GM23338 (cell line): Measurements from ENCODE around the gene IGSF21. TPM values are rescaled to one million over a fixed set of nuclear protein-coding genes. Genes with fewer than 3 reads are reported as not detected.
A peak's percentile ranks its signal among the peaks of the same experiment; 100 is the strongest.

Experiments
- ATAC-seq: fragments of 200-7000 bp; cut with Tn5 transposase; 3 replicates; pipeline ENCODE4 v1.9.1; 2020
- DNase-seq: peaks from one replicate; pipeline ENCODE4 v3.0.0-alpha.2; 2015; ENCODE audit warnings: low spot score
- H2AFZ ChIP-seq: fragments of 200-600 bp; sonication (generic); 2 replicates; pipeline ENCODE4 v1.8.0; 2016; ENCODE audit warnings: antibody characterized with exemption, mild to moderate bottlenecking, moderate library complexity
- H3F3A ChIP-seq: fragments of 200-600 bp; sonication (generic); replicated peaks from 2 replicates; pipeline ENCODE4 v1.8.0; 2017; ENCODE audit warnings: antibody characterized with exemption, mixed run types, low read depth
- H3K27ac ChIP-seq: fragments of 200-600 bp; sonication (generic); 2 replicates; pipeline ENCODE4 v1.6.1; 2016; ENCODE audit warnings: low read depth
- H3K27me3 ChIP-seq: fragments of 200-600 bp; sonication (generic); 2 replicates; pipeline ENCODE4 v1.8.0; 2016; ENCODE audit warnings: mild to moderate bottlenecking, mixed run types, moderate library complexity; ENCODE audit not compliant: insufficient read depth
- H3K36me3 ChIP-seq: fragments of 200-600 bp; sonication (generic); 2 replicates; pipeline ENCODE4 v1.8.0; 2016; ENCODE audit warnings: mild to moderate bottlenecking; ENCODE audit not compliant: insufficient read depth
- H3K4me1 ChIP-seq: fragments of 200-600 bp; sonication (generic); 2 replicates; pipeline ENCODE4 v1.8.0; 2016; ENCODE audit warnings: mild to moderate bottlenecking, moderate library complexity; ENCODE audit not compliant: insufficient read depth
- H3K4me2 ChIP-seq: fragments of 200-600 bp; sonication (generic); 2 replicates; pipeline ENCODE4 v1.7.1; 2017; ENCODE audit warnings: mixed run types
- H3K4me3 ChIP-seq: fragments of 200-600 bp; sonication (generic); 2 replicates; pipeline ENCODE4 v1.6.1; 2016; ENCODE audit warnings: mixed run types
- H3K79me2 ChIP-seq: fragments of 200-600 bp; sonication (generic); replicated peaks from 2 replicates; pipeline ENCODE4 v1.8.0; 2017; ENCODE audit warnings: mild to moderate bottlenecking; ENCODE audit not compliant: insufficient read depth
- H3K9me2 ChIP-seq: fragments of 200-600 bp; sonication (generic); 2 replicates; pipeline ENCODE4 v1.8.0; 2017; ENCODE audit not compliant: insufficient read depth
- H4K20me1 ChIP-seq: fragments of 200-600 bp; sonication (generic); replicated peaks from 2 replicates; pipeline ENCODE4 v1.8.0; 2017; ENCODE audit warnings: mild to moderate bottlenecking; ENCODE audit not compliant: insufficient read depth
- H3K27ac Mint-ChIP-seq: 2 replicates; pipeline ENCODE4 v1.8.0; 2020; ENCODE audit warnings: inconsistent platforms, mild to moderate bottlenecking, moderate library complexity, mixed read lengths
- H3K27me3 Mint-ChIP-seq: 3 replicates; pipeline ENCODE4 v1.8.0; 2022; ENCODE audit warnings: low read depth, mild to moderate bottlenecking, moderate library complexity, mixed read lengths, inconsistent platforms; ENCODE audit not compliant: insufficient read depth, poor library complexity
- H3K36me3 Mint-ChIP-seq: 3 replicates; pipeline ENCODE4 v1.8.0; 2021; ENCODE audit warnings: low read depth, mild to moderate bottlenecking, inconsistent platforms, moderate library complexity, mixed read lengths
- H3K4me1 Mint-ChIP-seq: 3 replicates; pipeline ENCODE4 v1.8.0; 2020; ENCODE audit warnings: mild to moderate bottlenecking, inconsistent platforms, mixed read lengths
- H3K4me3 Mint-ChIP-seq: 3 replicates; pipeline ENCODE4 v1.8.0; 2021; ENCODE audit warnings: moderate library complexity, mild to moderate bottlenecking, inconsistent platforms, mixed read lengths
- H3K9me3 Mint-ChIP-seq: 3 replicates; pipeline ENCODE4 v1.8.0; 2020; ENCODE audit warnings: moderate library complexity, mild to moderate bottlenecking, inconsistent platforms, mixed read lengths
- CREB1 ChIP-seq: fragments of 250-450 bp; sonication (Bioruptor Pico); IDR thresholded peaks from 2 replicates; pipeline ENCODE4 v1.5.0; 2020; ENCODE audit warnings: low read depth, mild to moderate bottlenecking, moderate library complexity
- EZH2 ChIP-seq: fragments of 200-600 bp; sonication (generic); IDR thresholded peaks from one replicate; pipeline ENCODE4 v1.8.0; 2017; ENCODE audit warnings: antibody characterized with exemption, mild to moderate bottlenecking, low read depth; ENCODE audit not compliant: unreplicated experiment
- EZH2phosphoT487 ChIP-seq: fragments of 200-600 bp; sonication (generic); IDR thresholded peaks from one replicate; pipeline ENCODE4 v1.8.1; 2018; ENCODE audit warnings: antibody characterized with exemption; ENCODE audit not compliant: unreplicated experiment
- NANOG ChIP-seq: IDR thresholded peaks from 2 replicates; pipeline ENCODE4 v1.6.1; 2016; ENCODE audit warnings: antibody characterized with exemption, borderline replicate concordance
- POLR2AphosphoS5 ChIP-seq: IDR thresholded peaks from 2 replicates; pipeline ENCODE4 v1.6.1; 2016; ENCODE audit warnings: antibody characterized with exemption, low read depth
- polyA plus RNA-seq: library from polyadenylated mRNA; unstranded; fragments of >200 nt; fragmentation: Nextera tagmentation; extraction: Ambion mirVana; gene quantifications from 2 replicates; pipeline ENCODE4 v1.2.1, GENCODE V29; 2016
- total RNA-seq: library from RNA; depleted of rRNA; stranded (reverse); fragments of >200 nt; shearing (Covaris generic); gene quantifications from 2 replicates; pipeline ENCODE4 v1.2.3, GENCODE V29; 2014
- TF ChIP-seq, protein P1 (sequence below), 2 experiments: fragments of 200-600 bp in 1 of 2; sonication (generic) in 1 of 2; conservative IDR thresholded peaks; 2 replicates each; pipeline versions ENCODE4 v1.5.1 to v1.6.1; 2016 to 2017; ENCODE audit warnings: antibody characterized with exemption in 2 of 2, low read depth in 2 of 2, mild to moderate bottlenecking in 2 of 2, moderate library complexity in 1 of 2
- TF ChIP-seq, protein P2 (sequence below): fragments of 250-450 bp; sonication (Bioruptor Pico); IDR thresholded peaks from 2 replicates; pipeline ENCODE4 v1.5.0; 2020; ENCODE audit warnings: mild to moderate bottlenecking, moderate library complexity
- TF ChIP-seq, protein P3 (sequence below): IDR thresholded peaks from 2 replicates; pipeline ENCODE4 v1.6.1; 2016; ENCODE audit warnings: antibody characterized with exemption

The IGSF21 gene
- total and polyA plus RNA-seq, 2 experiments from 2014 or later, result 15.6 to 15.7 TPM

DNA sequence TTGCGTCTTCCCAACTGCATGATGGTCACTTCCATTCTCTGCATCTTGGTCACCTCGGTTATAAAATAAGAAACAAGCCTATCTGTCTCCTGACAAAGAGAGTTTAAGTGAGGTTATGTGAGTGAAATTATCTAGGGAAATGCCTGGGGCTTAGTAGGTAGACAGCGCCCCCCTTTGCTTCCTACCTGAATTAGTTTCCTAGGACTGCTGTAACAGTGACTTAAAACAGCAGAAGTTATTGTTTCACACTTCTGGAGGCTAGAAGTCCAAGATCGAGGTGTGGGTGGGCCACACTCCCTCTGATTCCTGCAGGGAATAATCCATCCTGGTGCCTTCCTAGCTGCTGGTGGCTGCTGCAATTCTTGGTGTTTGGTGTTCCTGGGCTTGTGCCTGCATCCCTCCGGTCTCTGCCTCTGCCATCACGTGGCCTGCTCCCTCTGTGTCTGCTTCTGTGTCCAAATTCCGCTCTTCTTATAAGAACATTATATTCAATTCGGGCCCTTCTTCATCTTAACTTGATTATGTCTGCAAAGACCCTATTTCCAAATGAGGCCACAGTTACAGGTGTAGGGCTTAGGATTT lies 92.6 kb downstream of the IGSF21 start:
- Histone ChIP-seq H3K79me2 (no peaks in the 10 kb centered on the region), H2AFZ (no peak overlapping the region), H4K20me1 (no peaks in the 10 kb centered on the region; the same call in none of the 2 replicates), H3K4me3 (no peak overlapping the region), H3K4me1 (peaks cover 37% of the 10 kb centered on the region), H3K27ac (no peak overlapping the region), H3K27me3 (no peaks in the 10 kb centered on the region), H3F3A (0 out of 2 replicates have a peak, but pooled peaks cover 3% of the 10 kb centered on the region), H3K9me2 (no peaks in the 10 kb centered on the region), H3K36me3 (no peaks in the 10 kb centered on the region), H3K4me2 (no peak overlapping the region)
- DNase-seq (peak; percentile 74), ATAC-seq (peak; percentile 55)
- H3K4me1 Mint-ChIP-seq, result peaks cover 35% of the 10 kb centered on the region
- no peaks in the 10 kb centered on the region for H3K36me3 Mint-ChIP-seq
- no peak overlapping the region for H3K4me3 Mint-ChIP-seq
- TF ChIP-seq EZH2, result no peak
- TF ChIP-seq, protein P1, sequence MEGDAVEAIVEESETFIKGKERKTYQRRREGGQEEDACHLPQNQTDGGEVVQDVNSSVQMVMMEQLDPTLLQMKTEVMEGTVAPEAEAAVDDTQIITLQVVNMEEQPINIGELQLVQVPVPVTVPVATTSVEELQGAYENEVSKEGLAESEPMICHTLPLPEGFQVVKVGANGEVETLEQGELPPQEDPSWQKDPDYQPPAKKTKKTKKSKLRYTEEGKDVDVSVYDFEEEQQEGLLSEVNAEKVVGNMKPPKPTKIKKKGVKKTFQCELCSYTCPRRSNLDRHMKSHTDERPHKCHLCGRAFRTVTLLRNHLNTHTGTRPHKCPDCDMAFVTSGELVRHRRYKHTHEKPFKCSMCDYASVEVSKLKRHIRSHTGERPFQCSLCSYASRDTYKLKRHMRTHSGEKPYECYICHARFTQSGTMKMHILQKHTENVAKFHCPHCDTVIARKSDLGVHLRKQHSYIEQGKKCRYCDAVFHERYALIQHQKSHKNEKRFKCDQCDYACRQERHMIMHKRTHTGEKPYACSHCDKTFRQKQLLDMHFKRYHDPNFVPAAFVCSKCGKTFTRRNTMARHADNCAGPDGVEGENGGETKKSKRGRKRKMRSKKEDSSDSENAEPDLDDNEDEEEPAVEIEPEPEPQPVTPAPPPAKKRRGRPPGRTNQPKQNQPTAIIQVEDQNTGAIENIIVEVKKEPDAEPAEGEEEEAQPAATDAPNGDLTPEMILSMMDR (conservative IDR thresholded peaks at IDR 0.05; ENCODE audit: low read depth in 2 of 2), result peak; percentile 74 to 76
- peak overlapping the region; percentile 50 for H3K27ac Mint-ChIP-seq
- no peaks in the 10 kb centered on the region for H3K9me3 Mint-ChIP-seq
- peaks cover 5% of the 10 kb centered on the region for H3K27me3 Mint-ChIP-seq

DNA sequence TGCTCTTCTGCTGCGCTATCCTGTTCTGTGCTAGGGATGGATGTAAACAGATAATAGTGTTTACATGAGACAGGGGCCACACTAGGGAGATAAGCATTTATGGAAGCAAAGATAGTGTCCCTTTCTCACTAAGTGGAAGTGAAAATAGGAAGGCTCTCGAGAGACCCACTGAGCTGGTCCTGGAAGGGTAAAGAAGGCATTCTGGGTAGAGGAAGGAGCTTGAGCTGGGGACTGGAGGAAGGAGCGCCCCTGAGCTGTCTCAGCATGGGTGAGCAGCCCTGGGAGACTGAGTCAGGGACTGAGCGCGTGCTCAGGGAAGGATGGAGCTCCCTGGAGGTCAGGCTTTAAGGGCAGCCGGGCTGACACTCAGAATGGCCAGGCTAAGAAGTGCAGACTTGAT lies 93.3 kb downstream of the IGSF21 start:
- Mint-ChIP-seq H3K4me1 (peaks cover 36% of the 10 kb centered on the region), H3K9me3 (no peaks in the 10 kb centered on the region; the same call in 2 of the 3 replicates), H3K27me3 (peaks cover 5% of the 10 kb centered on the region), H3K36me3 (no peaks in the 10 kb centered on the region), H3K27ac (no peak overlapping the region), H3K4me3 (no peak overlapping the region)
- H3K27ac ChIP-seq, result no peak overlapping the region
- peaks cover 39% of the 10 kb centered on the region for H3K4me1 ChIP-seq
- no peaks in the 10 kb centered on the region for H3K79me2 ChIP-seq
- no peak overlapping the region for H3K4me2 ChIP-seq
- no peaks in the 10 kb centered on the region for H3K27me3 ChIP-seq
- no peak for ATAC-seq
- no peak overlapping the region for H2AFZ ChIP-seq
- DNase-seq, result no peak
- no peaks in the 10 kb centered on the region for H3K9me2 ChIP-seq
- H3F3A ChIP-seq, result 0 out of 2 replicates have a peak, but pooled peaks cover 3% of the 10 kb centered on the region
- H3K4me3 ChIP-seq, result no peak overlapping the region
- H4K20me1 ChIP-seq, result no peaks in the 10 kb centered on the region; the same call in none of the 2 replicates
- H3K36me3 ChIP-seq, result no peaks in the 10 kb centered on the region
- TF ChIP-seq EZH2, result no peak
- TF ChIP-seq EZH2phosphoT487, result no peak
- TF ChIP-seq, protein P2, sequence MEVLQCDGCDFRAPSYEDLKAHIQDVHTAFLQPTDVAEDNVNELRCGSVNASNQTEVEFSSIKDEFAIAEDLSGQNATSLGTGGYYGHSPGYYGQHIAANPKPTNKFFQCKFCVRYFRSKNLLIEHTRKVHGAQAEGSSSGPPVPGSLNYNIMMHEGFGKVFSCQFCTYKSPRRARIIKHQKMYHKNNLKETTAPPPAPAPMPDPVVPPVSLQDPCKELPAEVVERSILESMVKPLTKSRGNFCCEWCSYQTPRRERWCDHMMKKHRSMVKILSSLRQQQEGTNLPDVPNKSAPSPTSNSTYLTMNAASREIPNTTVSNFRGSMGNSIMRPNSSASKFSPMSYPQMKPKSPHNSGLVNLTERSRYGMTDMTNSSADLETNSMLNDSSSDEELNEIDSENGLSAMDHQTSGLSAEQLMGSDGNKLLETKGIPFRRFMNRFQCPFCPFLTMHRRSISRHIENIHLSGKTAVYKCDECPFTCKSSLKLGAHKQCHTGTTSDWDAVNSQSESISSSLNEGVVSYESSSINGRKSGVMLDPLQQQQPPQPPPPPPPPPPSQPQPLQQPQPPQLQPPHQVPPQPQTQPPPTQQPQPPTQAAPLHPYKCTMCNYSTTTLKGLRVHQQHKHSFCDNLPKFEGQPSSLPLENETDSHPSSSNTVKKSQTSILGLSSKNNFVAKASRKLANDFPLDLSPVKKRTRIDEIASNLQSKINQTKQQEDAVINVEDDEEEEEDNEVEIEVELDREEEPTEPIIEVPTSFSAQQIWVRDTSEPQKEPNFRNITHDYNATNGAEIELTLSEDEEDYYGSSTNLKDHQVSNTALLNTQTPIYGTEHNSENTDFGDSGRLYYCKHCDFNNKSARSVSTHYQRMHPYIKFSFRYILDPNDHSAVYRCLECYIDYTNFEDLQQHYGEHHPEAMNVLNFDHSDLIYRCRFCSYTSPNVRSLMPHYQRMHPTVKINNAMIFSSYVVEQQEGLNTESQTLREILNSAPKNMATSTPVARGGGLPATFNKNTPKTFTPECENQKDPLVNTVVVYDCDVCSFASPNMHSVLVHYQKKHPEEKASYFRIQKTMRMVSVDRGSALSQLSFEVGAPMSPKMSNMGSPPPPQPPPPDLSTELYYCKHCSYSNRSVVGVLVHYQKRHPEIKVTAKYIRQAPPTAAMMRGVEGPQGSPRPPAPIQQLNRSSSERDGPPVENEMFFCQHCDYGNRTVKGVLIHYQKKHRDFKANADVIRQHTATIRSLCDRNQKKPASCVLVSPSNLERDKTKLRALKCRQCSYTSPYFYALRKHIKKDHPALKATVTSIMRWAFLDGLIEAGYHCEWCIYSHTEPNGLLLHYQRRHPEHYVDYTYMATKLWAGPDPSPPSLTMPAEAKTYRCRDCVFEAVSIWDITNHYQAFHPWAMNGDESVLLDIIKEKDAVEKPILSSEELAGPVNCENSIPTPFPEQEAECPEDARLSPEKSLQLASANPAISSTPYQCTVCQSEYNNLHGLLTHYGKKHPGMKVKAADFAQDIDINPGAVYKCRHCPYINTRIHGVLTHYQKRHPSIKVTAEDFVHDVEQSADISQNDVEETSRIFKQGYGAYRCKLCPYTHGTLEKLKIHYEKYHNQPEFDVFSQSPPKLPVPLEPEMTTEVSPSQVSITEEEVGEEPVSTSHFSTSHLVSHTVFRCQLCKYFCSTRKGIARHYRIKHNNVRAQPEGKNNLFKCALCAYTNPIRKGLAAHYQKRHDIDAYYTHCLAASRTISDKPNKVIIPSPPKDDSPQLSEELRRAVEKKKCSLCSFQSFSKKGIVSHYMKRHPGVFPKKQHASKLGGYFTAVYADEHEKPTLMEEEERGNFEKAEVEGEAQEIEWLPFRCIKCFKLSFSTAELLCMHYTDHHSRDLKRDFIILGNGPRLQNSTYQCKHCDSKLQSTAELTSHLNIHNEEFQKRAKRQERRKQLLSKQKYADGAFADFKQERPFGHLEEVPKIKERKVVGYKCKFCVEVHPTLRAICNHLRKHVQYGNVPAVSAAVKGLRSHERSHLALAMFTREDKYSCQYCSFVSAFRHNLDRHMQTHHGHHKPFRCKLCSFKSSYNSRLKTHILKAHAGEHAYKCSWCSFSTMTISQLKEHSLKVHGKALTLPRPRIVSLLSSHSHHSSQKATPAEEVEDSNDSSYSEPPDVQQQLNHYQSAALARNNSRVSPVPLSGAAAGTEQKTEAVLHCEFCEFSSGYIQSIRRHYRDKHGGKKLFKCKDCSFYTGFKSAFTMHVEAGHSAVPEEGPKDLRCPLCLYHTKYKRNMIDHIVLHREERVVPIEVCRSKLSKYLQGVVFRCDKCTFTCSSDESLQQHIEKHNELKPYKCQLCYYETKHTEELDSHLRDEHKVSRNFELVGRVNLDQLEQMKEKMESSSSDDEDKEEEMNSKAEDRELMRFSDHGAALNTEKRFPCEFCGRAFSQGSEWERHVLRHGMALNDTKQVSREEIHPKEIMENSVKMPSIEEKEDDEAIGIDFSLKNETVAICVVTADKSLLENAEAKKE, result no peak
- TF ChIP-seq POLR2AphosphoS5, result no peak
- TF ChIP-seq NANOG, result no peak
- TF ChIP-seq, protein P1 (conservative IDR thresholded peaks at IDR 0.05; ENCODE audit: low read depth in 2 of 2), result no peak
- no peak for TF ChIP-seq CREB1 (CRISPR knock-in tag)
- TF ChIP-seq, protein P3, sequence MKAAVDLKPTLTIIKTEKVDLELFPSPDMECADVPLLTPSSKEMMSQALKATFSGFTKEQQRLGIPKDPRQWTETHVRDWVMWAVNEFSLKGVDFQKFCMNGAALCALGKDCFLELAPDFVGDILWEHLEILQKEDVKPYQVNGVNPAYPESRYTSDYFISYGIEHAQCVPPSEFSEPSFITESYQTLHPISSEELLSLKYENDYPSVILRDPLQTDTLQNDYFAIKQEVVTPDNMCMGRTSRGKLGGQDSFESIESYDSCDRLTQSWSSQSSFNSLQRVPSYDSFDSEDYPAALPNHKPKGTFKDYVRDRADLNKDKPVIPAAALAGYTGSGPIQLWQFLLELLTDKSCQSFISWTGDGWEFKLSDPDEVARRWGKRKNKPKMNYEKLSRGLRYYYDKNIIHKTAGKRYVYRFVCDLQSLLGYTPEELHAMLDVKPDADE, result no peak
